ENCODE results near the gene PF4V1. TPM values are rescaled to one million over a fixed set of nuclear protein-coding genes. Genes with fewer than 3 reads are reported as not detected.

PF4V1 gene
- polyA plus RNA-seq, 1 donor = not detected

DNA sequence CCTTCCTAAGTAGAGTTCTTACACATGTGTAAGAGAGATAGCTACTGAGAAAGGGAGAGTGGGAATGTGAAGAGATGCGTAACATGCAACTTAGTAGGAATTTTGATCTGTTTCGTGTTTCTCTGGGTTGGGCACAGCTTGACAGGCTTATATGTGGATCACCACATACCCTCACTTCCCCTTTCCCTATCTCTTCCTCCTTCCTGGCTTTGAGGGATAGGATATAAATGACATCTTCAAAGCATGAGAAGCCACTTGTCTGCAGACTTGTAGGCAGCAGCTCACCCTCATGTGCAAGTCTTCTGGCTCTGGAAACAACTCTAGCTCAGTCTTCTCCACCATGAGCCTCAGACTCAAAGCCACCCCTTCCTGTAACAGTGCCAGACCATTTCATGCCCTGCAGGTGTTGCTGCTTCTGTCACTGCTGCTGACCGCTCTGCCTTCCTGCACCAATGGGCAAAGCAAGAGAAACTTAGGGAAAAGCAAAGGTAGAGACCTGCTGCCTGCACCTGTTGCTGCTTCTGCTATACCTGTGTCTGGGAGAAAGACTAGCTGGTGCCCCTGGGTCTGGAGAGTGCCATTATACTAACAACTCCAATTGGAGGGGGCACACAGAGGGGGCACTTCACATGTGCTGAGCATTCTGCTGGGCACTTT lies 5.4 kb upstream of the PF4V1 start:
- DNase-seq (ENCODE audit: low read depth) = no peak

DNA sequence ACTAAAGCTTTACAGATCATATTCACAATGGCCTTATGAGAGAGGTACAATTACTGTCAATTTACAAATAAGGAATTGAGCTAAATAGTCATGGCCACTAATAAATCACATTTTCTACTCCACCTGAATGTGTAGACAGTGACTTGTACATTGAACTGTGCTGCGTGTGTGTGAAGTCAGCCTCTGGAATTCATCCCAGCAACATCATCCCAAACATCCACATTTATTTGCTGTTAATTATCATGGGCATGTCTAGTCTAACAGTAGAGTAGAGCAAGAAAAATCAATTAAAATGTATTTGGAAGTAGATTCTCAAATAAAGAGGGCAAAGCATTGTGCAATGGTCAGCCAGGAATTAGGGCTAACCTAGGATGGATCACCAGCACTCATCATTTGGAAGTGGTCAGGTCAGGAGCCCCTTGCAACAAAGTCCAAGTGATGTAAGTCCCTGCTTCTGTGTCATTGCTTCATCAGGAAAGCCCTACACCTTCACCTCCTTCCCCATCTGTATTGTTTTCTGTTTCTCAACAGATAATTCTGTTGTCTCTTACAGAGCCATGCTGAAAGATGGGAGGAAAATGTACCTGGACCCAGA lies 4.8 kb upstream of the PF4V1 start:
- DNase-seq (ENCODE audit: low read depth) = no peak

DNA sequence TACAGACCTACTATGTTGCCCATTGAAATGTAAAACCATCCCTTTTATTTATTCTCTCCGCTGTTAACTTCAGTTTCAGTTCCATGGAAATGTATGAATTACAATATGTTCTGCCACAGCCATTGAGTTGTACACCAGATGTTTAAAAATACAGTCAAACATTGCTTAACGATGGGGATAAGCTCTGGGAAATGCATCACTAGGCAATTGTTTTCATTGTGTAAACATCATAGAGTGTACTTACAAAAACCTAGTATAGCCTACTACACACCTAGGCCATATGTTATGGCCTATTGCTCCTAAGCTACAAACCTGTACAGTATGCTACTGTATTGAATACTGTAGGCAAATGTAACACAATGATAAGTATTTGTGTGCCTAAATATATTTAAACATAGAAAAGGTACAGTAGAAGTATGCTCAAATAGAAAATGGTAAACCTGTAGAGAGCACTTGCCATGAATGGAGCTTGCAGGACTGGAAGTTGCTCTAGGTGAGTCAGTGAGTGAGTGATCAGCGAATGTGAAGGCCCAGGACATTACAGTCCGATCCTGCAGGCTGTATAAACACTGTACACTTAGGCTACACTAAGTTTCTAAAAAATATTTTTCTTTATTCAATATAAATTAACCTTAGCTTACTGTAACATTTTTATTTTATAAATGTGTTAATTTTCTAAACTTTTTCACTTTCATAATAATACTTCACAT lies 2.7 kb upstream of the PF4V1 start:
- DNase-seq (ENCODE audit: low read depth) = no peak

DNA sequence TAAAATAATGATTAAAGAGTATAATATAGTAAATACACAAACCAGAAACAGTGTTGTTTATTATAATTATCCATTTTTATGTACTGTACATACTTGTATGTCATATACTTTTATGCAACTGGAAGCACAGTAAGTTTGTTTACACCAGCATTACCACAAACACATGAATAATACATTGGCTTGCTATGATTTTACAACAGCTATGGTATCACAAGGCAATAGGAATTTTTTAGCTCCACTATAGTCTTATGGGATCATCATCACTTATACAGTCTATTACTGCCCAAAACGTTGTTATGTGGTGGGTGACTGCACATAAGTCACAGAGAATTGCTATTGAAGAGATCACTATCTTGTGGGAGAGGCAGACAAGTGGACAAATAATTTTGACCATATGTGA lies 1.8 kb upstream of the PF4V1 start:
- DNase-seq (ENCODE audit: low read depth) = no peak

DNA sequence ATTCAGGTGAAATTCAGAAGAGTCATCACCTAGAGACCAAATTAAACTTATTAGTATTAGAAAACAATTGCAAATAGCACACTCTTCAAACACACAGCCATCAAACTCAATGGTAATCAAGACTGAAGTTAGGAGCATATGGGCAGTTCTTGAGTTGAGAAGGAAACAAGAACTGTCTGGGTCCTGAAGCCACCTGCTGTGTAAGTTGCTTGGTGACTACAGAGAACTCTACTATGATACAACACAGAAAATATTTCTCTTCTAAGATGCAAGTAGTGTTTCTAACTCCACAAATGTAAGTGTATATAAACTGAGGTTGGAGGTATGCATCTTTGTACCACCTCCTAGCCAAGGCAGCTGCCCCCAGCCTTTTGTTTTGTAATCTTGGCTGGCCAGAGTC lies 325 bp upstream of the PF4V1 start:
- no peak for DNase-seq (ENCODE audit: low read depth)

DNA sequence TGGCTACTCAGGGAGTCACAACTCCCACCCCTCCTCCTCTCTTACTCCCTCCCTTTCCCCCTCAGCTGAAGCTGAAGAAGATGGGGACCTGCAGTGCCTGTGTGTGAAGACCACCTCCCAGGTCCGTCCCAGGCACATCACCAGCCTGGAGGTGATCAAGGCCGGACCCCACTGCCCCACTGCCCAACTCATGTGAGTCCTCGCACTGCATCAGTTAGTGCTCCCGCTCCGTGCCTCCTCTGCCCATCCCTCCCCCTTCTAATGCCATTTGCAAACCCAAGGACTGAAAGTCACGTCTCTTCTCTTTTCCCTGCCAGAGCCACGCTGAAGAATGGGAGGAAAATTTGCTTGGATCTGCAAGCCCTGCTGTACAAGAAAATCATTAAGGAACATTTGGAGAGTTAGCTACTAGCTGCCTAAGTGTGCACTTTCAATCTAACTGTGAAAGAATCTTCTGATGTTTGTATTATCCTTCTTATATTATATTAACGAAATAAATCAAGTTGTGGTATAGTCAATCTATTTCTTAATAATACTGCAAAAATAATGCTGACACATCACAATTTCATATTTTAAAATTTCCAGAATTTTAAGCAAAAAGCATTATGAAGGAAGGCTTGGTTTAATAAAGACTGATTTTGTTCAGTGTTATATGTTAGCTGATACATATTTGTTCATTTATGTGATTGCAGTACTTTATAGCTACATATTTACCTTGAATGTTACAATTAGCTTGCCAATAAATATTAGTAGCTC lies 800 bp downstream of the PF4V1 start:
- DNase-seq (ENCODE audit: low read depth) = no peak

DNA sequence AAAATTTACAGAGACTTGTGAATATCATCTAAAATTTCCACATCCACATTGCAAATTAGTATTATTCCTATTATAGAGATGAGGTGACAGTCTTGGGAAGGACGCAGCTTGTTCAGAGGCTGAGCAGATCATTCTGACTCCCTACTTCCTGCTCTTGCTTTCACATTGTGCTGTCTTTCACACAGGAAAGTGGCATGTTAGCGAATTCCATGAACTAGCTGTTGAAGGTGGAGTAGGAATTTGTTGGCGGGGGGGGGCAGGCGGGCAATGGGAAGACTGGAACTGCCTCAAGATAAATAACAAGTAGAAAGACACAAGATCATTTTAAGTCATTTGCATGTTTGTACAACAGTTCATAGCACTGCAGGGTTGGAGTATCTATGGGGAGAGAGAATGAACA lies 2.3 kb downstream of the PF4V1 start:
- DNase-seq (ENCODE audit: low read depth) = no peak

DNA sequence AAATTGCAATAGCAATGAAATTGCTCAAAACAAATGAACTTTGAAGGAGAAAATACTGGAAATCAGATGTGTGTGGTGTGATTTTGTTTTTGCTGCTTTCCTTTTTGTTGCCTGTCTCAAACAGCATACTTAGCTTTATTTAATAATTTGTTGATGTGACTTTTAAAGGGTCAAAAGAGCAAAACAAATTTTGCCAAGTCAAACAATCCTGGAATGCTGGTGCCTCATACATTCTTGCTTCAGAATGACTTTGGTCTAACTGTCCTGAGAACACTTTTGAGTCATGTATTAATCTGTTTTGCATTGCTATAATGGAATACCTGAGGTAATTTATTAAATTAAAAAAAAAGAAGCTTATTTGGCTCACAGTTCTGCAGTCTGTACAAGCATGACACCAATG lies 3.4 kb downstream of the PF4V1 start:
- DNase-seq (ENCODE audit: low read depth) = no peak

DNA sequence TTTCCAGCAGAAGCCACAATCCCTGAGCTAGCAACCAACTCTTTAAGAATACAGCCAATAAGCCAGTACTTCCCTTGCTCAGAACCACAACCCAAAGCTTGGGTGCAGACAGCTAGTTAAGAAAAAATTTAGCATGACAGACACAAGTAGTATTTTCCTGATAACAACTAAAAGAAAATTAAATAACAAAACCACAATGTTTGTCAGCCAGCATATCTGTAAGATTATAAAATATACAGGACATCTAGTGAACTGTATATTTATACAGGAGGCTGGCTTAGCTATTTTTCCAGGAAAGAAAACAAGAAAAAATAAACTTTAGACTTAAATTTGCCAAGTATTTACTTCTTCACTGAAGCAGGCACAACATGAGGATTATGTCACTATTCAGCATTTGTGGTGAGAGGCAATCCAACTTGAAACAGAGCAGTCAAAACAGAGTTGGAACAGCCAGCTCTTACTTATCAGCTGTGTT lies 6.6 kb downstream of the PF4V1 start:
- no peak for DNase-seq (ENCODE audit: low read depth)

DNA sequence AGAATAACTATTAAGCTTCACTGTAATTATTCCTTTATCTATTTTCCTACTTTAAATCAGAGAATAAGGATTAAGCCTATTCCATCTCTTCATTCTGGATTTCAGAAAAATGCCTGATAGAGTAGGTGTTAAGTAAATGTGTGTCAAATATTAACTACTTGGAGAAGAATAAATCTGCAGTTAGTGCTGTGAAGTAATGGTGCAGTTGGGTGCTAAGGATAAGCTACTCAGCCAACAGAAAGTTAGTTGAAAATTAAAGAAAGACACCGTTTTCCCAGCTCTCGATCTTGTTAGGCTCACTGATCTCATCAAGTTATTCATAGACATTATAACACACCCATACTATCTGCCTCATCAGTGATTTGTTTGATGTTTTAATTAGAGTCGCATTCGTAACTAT lies 7.1 kb downstream of the PF4V1 start:
- no peak for DNase-seq (ENCODE audit: low read depth)

DNA sequence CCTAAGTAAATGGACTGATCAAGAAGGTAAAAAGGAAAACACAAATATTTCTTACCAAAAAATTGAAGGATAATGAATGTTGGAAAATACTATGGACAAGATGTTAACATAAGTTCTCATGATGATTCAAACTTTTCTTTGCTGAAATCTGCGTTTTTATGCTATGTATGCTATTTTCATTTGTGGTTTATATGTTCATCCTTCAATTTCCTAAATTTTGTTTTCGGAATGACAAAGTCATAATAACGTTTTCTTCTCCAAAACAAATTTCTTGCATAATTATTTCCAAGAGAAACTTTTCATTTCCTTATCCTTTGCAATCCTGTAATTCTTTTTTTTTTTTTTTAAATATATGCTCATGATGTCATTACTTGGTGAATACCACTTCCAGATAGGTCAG lies 7.8 kb downstream of the PF4V1 start:
- no peak for DNase-seq (ENCODE audit: low read depth)

DNA sequence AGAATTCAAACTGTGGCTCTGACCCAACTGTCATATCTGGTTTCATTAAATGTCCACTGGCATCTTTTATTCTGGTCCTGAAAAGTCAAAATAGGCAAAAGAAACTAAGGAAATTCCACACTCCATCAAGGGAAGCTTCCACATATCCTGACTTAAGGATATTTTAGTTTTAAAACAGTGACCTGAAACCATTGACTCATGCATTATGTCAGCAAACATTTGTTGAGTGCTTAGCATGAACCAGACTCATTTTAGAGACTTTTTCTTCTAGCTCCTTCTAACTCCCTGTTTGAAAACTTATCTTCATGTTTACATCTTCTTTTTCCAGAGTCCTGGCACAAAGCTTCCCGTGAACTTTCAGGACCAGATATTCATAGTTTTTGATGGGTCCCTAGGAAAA lies 9.2 kb downstream of the PF4V1 start:
- DNase-seq (ENCODE audit: low read depth) = no peak

DNA sequence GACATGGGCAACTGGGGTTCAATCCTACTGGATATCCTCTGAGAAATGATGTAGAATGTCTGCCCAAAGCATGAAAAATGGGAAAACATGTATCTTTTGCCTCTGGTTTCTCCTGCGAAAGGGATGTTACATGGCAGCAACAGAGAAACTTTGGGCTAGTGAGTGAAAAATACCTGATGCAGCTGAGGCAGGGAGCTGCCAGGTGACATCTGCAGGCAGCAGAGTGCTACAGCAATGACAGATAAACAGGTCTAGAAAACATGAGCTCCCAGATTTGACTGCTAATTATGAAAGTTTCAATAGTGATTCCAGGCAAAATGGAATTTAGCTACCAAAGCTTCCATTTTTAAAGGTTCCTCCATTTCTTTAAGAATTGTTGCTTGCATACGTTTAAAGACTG lies 11.3 kb downstream of the PF4V1 start:
- no peak for DNase-seq (ENCODE audit: low read depth)

DNA sequence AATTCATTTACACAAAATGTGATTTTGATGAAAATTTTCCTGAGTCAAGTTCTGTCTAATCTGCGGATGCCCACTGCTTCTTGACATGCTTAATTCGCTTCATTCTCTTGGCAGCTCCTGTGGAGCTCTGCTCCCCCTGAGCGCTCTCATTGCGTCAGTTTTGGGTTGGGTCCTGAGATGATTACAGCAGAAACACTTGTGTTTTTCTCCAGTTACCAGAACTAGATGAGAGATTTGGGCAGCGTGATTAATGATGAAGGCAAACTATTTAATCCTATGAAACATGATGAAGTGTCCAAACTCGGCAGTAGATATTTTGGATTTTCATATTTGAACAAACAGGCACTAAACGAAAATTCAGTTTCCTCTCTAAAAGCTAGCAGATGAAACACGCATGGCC lies 11.9 kb downstream of the PF4V1 start:
- DNase-seq (ENCODE audit: low read depth) = no peak

DNA sequence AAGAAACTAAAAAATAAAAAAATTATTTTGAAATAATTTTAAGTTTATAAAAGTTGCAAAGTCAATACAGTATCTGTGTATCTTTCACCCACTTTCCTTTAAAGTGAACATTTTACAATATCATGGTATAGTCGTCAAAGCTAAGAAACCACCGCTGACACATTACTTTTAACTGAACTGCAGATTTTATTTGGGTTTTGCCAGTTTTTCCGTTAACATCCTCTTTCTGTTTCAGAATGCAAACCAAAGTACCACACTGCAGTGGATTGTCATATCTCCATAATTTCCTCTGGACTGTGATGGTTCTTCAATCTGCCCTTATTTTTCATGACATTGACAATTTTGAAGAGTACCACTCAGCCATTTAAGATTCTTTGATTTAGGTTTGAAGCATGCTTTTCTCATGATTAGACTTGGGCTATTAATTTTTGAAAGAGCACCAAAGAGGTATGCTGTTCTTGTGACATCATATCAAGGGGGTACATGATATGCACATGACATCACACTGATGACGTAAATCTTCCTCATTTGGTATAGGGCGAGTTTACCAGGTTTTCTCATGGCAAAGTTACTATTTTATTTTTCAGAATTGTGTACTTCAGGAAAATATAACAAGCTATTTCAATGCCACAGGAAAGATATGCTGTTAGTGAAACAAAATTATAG lies 12.5 kb downstream of the PF4V1 start:
- no peak for DNase-seq (ENCODE audit: low read depth)

DNA sequence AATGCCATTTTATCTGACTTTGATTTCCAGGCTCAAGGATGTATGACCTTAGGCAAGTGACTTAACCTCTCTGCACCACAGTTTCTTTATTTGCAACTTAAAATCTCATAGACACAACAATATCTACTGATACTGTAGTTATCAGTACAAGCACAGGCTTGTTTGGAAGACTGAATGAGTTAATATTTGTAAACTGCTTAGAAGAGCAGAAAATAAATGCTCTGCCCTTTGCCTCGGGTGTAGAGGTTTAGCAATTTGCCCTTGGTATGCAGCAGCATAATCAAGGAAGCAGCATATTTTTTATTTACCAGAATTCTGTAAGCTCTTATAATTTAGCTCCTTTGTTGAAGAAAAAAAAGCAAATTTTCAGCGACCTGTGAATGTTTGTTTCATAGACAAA lies 13.2 kb downstream of the PF4V1 start:
- DNase-seq (ENCODE audit: low read depth) = no peak

DNA sequence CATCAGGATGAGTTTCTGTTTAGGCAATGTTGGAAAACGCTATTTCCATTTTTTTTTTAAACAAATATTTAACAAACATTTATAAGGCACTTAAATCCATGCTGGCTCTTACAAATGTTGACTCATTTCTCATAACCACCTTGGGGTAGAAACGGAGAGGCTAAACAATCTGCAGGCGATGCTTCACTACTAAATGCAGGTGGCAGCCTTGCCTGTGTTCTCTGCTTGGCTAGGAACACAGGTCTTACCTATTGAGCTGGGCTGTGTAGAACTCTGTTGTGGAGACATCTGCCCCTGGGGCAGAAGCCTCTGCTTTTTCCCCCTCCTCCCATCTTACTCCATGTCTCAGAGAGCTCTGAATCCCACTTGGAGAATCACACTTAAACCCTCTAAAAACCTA lies 14.7 kb downstream of the PF4V1 start:
- no peak for DNase-seq (ENCODE audit: low read depth)

DNA sequence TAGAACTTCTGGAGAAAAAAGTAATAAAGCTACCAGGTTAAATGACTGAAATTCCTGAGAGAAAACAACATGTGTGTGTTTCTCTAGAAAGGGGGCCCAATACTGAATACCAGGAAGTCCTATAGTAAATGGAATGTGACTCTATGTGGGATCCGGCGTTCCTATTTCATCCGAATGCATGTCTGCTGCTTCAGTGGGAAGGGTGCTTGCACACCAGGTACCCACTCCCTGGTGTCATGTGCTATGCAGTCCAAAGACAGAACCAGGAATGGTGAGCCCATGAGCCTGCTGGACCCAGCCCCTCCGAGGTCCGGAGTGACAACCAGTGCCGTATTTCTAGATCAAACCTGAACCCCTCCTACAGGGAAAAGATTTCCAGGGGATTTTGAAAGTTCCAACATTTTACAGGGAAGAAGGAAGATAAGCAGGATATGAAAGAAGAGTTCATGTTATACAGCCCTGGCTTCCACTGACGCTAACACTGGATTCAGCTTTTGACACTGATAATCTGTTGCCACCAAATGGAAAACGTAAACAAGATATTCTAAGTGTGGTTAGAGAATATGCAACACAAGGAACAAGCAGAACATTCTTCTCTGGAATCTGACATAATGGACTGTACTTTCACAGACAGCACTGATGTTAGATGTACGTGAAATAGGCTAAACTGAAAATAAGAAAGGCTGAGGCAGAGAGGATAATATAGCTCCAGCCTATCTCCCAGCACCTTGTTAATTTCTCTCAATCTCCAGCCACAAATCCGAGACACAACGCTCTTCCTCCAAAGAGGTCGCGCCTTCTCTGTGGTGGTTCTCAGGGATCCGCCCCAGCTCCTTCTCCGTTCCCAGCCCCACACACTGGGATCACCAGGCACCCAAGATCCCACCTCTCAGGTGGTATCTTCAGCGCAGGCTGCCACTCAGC lies 15.4 kb downstream of the PF4V1 start:
- no peak for DNase-seq (ENCODE audit: low read depth)

DNA sequence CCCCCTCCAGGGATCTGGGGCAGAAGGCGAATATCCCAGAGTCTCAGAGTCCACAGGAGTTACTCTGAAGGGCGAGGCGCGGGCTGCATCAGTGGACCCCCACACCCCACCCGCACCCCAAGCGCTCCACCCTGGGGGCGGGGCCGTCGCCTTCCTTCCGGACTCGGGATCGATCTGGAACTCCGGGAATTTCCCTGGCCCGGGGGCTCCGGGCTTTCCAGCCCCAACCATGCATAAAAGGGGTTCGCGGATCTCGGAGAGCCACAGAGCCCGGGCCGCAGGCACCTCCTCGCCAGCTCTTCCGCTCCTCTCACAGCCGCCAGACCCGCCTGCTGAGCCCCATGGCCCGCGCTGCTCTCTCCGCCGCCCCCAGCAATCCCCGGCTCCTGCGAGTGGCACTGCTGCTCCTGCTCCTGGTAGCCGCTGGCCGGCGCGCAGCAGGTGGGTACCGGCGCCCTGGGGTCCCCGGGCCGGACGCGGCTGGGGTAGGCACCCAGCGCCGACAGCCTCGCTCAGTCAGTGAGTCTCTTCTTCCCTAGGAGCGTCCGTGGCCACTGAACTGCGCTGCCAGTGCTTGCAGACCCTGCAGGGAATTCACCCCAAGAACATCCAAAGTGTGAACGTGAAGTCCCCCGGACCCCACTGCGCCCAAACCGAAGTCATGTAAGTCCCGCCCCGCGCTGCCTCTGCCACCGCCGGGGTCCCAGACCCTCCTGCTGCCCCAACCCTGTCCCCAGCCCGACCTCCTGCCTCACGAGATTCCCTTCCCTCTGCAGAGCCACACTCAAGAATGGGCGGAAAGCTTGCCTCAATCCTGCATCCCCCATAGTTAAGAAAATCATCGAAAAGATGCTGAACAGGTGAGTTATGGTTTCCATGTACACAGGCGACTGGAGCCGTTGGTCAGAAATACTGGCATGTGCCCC lies 16.3 kb downstream of the PF4V1 start, which contains the start of gene CXCL1:
CXCL1 (plus strand) TSS at position 264 of the 926 bp plus-strand sequence; CDS start at position 342, 78 bp downstream.
- no peak for DNase-seq (ENCODE audit: low read depth)

DNA sequence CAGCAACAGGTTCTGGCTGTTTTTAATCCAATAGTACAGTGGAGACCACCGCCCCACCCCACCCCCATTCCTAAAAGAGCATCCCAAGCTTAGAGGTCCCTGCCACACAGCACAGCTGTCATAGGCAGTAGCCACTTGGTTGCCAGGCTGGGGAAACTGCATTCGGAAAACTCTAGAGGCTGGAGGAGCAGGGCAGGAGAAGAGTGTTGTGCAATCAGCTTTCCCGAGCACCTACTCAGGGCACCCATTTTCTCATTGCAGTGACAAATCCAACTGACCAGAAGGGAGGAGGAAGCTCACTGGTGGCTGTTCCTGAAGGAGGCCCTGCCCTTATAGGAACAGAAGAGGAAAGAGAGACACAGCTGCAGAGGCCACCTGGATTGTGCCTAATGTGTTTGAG lies 17.2 kb downstream of the PF4V1 start:
- no peak for DNase-seq (ENCODE audit: low read depth)
